Stimulated activated CD8-positive, alpha-beta memory T cell treated with anti-CD3 and anti-CD28 coated beads, Interleukin-4, amount 100 ng/mL, for 1 hour (primary cell): ENCODE measurements around the gene WDFY4.

ENCODE experiments used
- DNase-seq, 2 donors: peaks; one replicate each; pipeline ENCODE4 v3.0.0-alpha.2; 2020; ENCODE audit warnings: low read depth in 2 of 2, low spot score in 1 of 2

The WDFY4 gene

GRCh38 chr10:48684463-48684791 lies 246 bp upstream of the WDFY4 start:
- DNase-seq = no peak

- no peak for DNase-seq
Measured at GRCh38 chr10:48685731-48686130, 1.1 kb downstream of the WDFY4 start.

DNA sequence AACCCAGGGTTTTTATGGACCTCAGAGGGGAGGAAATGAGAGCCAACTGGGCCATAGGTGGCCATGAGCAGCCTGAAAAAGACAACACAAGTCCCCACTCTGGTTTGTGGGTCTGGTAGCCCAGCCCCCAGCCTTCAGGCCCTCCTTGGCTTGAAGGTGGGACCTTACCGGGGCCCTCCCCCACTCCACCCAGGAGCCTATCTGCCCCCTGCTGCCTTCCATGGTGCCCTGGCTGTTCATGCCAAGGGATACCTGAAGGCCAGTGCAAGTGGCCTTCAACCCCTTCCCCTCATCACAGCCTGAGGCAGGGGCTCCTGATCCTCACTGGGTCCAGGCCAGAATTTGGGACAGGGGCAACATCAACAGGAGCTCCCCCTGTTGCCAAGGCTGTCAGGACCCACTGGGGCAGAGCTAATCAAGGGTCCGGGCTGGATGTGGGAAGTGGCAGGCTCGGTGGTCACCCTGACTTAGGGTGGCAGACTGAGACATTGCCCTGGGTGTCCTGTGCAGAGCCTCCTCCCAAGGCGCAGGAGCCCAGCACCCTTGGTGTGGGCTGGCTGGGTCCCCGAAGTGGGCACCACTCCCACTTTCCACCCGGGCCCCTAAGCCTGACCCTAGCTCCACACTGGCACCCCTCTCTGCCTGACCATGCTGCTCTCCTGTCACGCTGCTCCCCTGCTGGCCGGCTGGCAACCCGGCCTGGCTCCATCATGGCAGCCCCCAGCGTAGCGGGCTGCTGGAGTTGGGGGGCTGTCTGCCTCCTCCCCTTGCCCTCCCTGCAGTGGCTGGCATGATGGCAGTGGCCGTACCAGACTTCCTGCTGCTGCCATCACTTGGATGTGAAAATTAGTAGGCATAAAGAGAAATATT lies 6.4 kb downstream of the WDFY4 start:
- no peak for DNase-seq

GRCh38 chr10:48691812-48692528 lies 7.3 kb downstream of the WDFY4 start:
- DNase-seq = no peak

DNA sequence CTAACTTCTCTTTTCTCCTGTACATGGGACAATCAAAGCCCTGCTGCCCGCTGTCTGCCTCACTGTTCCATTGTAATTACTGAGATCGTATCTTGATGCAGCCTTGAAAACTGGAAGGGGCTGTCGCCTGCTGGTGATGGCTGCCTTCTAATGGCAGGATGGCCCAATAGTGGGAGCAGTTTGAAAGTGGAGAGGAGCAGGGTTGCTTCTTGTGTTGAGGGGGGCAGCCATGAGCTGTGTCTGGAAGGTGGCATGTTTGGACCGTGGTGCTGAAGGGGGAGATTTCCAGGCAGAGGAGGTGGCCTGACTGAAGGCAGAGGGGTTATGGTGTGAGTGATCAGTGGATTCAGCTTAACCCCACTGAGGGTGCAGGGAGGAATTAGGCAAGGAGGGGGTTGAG lies 8.1 kb downstream of the WDFY4 start:
- DNase-seq = no peak

- no peak for DNase-seq
Measured at GRCh38 chr10:48693206-48693605, 8.5 kb downstream of the WDFY4 start.

GRCh38 chr10:48694371-48695030 lies 9.8 kb downstream of the WDFY4 start:
- no peak for DNase-seq

- no peak for DNase-seq
Measured at GRCh38 chr10:48695636-48696534, 11.2 kb downstream of the WDFY4 start.

DNA sequence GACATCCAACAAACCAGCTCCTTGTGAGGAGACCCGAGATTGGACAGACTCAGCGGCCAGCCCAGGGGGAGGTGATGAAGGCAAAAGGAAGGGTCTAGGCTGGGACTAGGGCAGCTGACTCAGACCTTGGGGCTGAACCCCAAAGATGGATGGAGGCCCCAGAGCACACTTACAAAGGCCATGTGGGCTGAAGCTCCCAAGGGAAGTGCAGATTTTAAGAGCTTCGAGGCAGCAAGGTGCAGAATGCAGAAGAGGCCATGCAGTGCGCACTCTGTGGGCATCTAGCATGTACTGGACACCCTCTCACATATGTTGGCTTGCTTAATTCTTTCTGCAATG lies 11.8 kb downstream of the WDFY4 start:
- DNase-seq = no peak

GRCh38 chr10:48697091-48697490 lies 12.4 kb downstream of the WDFY4 start:
- no peak for DNase-seq

DNA sequence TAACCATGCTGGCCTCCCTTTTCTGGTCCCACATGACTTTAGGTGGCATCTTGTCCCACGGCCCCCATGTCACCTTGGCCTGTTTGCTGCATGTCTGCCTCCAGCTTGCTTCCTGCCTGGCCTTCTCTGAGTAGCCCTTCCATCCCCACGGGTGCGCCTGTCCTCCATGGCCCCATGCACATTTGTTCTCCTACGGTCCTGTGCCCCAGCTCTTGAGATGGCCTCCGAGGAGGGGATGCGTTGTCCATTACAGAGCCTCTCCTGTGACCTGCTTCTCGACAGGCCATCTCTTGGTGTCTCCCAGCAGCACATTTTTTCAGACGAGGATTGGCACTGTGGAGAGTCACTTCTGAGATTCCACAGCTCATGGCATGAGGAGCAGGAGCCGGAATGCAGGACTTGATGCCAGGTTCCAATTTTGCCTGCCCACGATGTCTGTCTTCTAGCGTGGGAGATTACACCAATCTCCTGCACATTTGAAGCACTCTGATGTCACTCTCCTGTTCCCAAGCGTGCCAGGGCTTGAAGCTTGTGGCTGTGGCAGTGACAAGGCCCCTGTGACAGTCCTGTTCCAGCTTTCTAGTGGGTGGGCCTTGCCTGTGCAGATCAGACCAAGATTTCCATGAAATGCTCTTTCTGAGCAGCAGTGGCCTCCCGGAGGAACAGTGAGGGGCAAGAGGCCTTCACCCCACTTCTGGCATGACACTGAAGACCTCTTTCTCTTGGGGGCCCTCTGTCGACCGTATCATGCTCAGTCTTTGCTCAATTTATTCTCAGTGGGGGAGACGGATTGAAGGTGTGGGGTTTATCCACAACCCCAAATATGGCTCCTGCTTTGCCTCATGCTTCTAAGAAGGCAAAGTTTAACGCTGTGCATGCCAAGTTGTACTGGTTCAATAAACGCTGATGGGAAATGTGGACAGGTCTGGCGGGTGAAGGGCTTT lies 13.4 kb downstream of the WDFY4 start:
- no peak for DNase-seq

- no peak for DNase-seq
Measured at GRCh38 chr10:48699011-48699627, 14.4 kb downstream of the WDFY4 start.

- DNase-seq = no peak
Measured at GRCh38 chr10:48700071-48700470, 15.4 kb downstream of the WDFY4 start.

DNA sequence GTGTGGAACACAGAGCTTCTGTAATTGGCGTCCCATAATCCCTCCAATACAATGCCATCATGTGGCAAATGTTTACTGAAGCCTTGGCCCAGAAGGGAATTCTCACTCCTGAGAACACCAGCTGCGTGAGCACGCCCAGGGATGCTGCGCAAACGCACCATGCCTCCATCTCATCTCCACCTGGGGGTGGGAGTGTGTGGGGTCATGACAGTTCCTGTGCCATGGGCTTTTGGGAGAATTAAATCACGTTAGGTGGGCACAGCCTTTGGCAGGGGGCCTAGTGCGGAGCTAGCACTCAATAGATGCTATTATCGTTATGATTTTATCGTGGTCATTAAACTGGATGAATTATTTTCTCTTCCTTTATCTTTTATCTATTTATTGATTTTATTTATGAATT lies 15.8 kb downstream of the WDFY4 start:
- no peak for DNase-seq

DNA sequence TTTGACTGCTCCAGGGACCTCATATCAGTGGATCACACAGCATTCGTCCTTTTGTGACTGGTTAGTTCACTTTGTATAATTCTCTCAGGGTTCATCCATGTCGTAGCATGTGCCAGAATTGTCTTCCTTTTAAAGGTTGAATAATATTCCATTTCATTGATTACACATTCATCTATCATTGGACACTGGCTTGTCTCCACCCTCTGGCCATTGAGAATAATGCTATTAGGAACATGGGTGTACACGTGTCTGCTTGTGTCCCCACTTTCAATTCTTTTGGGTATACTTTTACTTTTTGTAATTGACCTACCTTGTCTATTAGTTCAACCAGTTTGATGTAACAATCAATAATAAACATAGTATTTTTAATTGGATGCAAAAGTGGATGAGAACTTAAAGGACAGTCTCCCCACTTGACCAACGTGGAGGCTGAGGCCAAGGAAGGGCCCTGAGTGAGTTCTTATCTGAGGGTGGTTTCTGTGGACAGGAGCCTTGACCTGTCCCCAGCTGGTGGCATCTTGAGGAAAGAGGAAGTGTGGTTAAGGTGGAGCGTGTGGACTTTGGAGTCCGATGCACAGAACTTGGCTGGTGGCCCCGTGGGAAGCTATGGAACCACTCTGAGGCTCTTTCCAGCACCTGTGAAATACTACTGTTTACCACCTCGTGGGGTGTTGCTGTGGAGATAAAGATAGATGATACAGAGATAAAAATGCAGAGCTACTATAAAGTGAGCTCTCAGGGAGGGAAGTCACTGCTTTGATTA lies 16.6 kb downstream of the WDFY4 start:
- DNase-seq = no peak

DNA sequence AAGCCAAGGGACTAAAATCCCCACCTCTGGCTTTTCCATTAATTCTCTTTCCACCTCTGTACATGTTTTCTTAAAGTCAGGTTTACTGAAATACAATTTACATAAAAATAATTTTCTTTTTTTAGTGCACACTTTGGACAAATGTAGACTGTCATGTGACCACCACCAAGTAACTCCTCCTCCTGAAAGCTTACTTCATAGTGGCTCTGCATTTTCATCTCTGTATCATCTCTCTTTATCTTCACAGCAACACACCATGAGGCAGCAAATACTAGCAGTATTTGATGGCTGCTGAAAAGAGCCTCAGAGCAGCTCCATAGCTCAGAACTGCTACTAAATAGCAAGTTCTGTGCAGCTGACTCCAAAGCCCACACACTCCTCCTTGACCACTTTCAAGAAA lies 17.3 kb downstream of the WDFY4 start:
- DNase-seq = no peak

GRCh38 chr10:48703531-48704122 lies 19.0 kb downstream of the WDFY4 start:
- no peak for DNase-seq

GRCh38 chr10:48704156-48704555 lies 19.5 kb downstream of the WDFY4 start:
- DNase-seq = no peak
